Motor neuron (in vitro differentiated cells): ENCODE measurements around the gene KIAA1217. TPM values are rescaled to one million over a fixed set of nuclear protein-coding genes. Genes with fewer than 3 reads are reported as not detected.
A peak's percentile ranks its signal among the peaks of the same experiment; 100 is the strongest.

Source experiments
- ATAC-seq, 8 experiments: fragments of 200-7000 bp; cut with Tn5 transposase; replicated peaks in 6 of 8; 2 replicates each; pipeline ENCODE4 v1.8.0; 2021; ENCODE audit warnings: mild to moderate bottlenecking in 8 of 8, moderate library complexity in 8 of 8
- H3K27ac ChIP-seq, 2 donors: fragments of 250-450 bp; sonication (Bioruptor Pico); 2 replicates each; pipeline ENCODE4 v1.9.0; 2021; ENCODE audit warnings: antibody characterized with exemption in 2 of 2, mild to moderate bottlenecking in 2 of 2, moderate library complexity in 1 of 2
- H3K4me1 ChIP-seq, 2 donors: fragments of 250-450 bp; sonication (Bioruptor Pico); replicated peaks in 1 of 2; 2 replicates each; pipeline ENCODE4 v1.6.1; 2021; ENCODE audit warnings: antibody characterized with exemption in 2 of 2, mild to moderate bottlenecking in 2 of 2, moderate library complexity in 1 of 2
- H3K4me3 ChIP-seq, 5 donors: fragments of 250-450 bp; sonication (Bioruptor Pico); 2 replicates each; pipeline ENCODE4 v1.9.0; 2021; ENCODE audit warnings: antibody characterized with exemption in 5 of 5, mild to moderate bottlenecking in 5 of 5, moderate library complexity in 4 of 5
- WGBS, 10 experiments: fragments of 450-650 bp; shearing (Covaris generic); methylation state at CpG; one replicate each; pipeline ENCODE4 v1.0.0; 2022; 5-methylcytosine and 5-hydroxymethylcytosine counted together
- in situ Hi-C, 9 experiments: fragments of 400-800 bp; cut with MboI; loops; one replicate each; pipeline ENCODE4 v1.15.0; 2021; ENCODE audit warnings: low sequenced_read_pairs in 9 of 9, low pct_unique_long_range_greater_than_20kb in 2 of 9; ENCODE audit not compliant: unreplicated experiment in 9 of 9
- total RNA-seq, 8 experiments: library from RNA; unstranded; fragments of 300-600 nt; gene quantifications; 2 replicates each; pipeline versions ENCODE4 v1.2.3 to v1.2.4, GENCODE V29; 2022

The KIAA1217 gene
- total RNA-seq, 8 experiments from 2014 or later: 0.73 to 29.0 (median 3.1) TPM

GRCh38 chr10:24355056-24355688, 146.2 kb downstream of the KIAA1217 start:
- H3K4me1 ChIP-seq: peaks cover 7 to 17% of the 10 kb centered on the region in 2 donors
- H3K27ac ChIP-seq: no peak overlapping the region
- in situ Hi-C loops: loop anchor here in 3 of 9 experiments (25.0 kb wide), 2 partner anchors 143 to 368 kb away; partner anchors contain the start of gene KIAA1217 (in 2 of the 3)
- no peak for ATAC-seq
- H3K4me3 ChIP-seq: no peak overlapping the region
- WGBS, 10 experiments: 60 to 100% (median 87%) methylated on average over 1 to 2 of the region's 2 CpGs; no CpG with 5 or more reads in 2 of the 10 experiments

GRCh38 chr10:24357344-24358004, 148.5 kb downstream of the KIAA1217 start:
- in situ Hi-C loops: loop anchor here in 3 of 9 experiments (25.0 kb wide), 2 partner anchors 145 to 370 kb away; partner anchors contain the start of gene KIAA1217 (in 2 of the 3)
- Histone ChIP-seq H3K27ac (no peak overlapping the region), H3K4me3 (no peak overlapping the region), H3K4me1 (peaks cover under 1 to 7% of the 10 kb centered on the region in 2 donors)
- peak in 1 of 8 experiments; percentile 89 for ATAC-seq
- WGBS, 10 experiments: 66 to 89% (median 80%) methylated on average over 4 to 7 of the region's 8 CpGs; no CpG with 5 or more reads in 3 of the 10 experiments

DNA sequence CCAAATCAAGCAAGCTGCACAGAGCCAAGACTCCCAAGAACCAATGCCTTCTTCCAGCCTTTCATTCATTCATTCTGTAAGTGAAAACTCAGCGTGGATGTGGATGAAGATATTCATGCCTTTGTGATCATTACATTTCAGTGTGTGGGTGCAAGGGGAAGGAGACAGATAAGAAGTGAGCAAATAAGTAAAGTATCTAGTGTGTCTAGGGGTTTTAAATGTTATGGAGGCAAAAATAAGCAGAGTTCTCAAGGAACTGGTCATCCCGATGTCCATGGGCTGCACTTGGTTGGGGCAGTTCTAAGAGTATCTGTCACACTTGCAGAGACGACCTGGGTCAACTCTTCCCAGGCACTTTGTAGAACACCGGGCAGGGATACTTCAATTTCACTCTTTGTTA, 149.1 kb downstream of the KIAA1217 start:
- Histone ChIP-seq H3K27ac (no peak overlapping the region), H3K4me1 (peaks cover 0 to 2% of the 10 kb centered on the region in 2 donors), H3K4me3 (no peak overlapping the region)
- ATAC-seq: no peak
- in situ Hi-C loops: loop anchor here in 3 of 9 experiments (25.0 kb wide), 2 partner anchors 146 to 371 kb away; partner anchors contain the start of gene KIAA1217 (in 2 of the 3)
- 73 to 100% (median 94%) methylated on average over 1 to 3 of the region's 4 CpGs; no CpG with 5 or more reads in 2 of the 10 experiments for WGBS, 10 experiments

DNA sequence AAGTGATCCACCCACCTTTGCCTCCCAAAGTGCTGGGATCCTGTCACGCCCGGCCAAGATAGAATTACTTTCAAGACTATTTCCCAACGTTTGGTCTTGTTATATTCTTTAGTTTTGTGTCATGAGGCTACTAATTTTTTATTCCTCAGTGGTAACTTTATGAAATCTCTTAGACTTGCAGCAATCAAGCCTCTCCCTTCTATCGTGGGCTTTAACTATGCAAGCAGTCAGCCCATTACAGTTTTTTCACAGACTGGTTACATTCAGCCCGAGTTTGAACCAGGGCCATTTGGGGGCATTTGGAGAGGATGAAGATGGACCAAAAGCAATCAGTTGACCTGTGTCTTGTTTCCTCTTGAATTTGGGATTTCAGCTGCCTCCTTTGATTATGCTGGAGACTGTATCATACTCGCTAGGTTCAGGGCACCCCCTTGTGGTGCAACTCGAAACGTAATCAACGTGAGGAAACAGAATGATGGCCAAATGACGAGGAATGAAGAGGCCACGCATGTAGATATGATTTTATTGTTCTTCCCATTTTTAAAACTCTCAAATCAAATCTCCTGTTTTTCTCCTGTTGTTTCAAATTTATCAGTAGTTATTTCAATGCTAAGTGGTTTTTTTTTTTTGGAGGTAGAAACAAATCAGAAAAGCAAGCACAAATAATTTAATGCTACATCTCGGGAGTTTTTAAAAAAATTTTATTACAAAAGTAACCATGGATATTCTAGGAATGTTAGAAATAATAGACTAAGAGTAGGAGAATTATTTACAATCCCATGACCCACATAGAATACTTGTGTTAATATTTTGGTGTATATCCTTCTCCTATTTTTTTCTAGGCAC, 151.6 kb downstream of the KIAA1217 start:
- peak; percentile 52 to 94 (median 70) for ATAC-seq
- in situ Hi-C loops: loop anchor here in 3 of 9 experiments (25.0 kb wide), 2 partner anchors 148 to 373 kb away; partner anchors contain the start of gene KIAA1217 (in 2 of the 3)
- Histone ChIP-seq H3K4me1 (peaks cover 0 to 2% of the 10 kb centered on the region in 2 donors), H3K27ac (no peak overlapping the region), H3K4me3 (no peak overlapping the region)
- 0 to 48% (median 31%) methylated on average over 2 to 12 of the region's 12 CpGs for WGBS, 10 experiments

DNA sequence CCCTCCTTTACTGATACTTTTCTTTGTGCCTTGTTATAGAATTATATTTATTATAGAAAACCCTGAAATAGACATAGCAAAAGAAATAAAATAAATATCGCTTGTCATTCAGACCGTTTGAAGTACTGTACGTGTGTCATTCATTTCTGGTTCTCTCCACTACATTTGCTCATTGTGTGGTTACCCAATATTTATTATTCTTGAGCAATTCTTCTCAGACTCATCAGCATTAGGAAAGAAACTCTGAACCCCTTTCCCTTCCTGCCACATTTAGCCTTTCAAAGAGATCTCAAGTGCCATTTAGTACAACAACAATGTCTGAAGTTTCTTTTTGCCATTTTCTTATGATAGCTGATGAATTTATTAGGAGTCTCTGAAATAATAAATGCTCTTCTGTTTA, 154.1 kb downstream of the KIAA1217 start:
- in situ Hi-C loops: loop anchor here in 3 of 9 experiments (25.0 kb wide), 2 partner anchors 151 to 376 kb away; partner anchors contain the start of gene KIAA1217 (in 2 of the 3)
- no peaks in the 10 kb centered on the region for H3K4me1 ChIP-seq
- 67 to 100% (median 83%) methylated on average over 2 to 3 of the region's 3 CpGs for WGBS, 10 experiments
- no peak overlapping the region for H3K27ac ChIP-seq
- ATAC-seq: peak in 1 of 8 experiments; percentile 34
- H3K4me3 ChIP-seq: no peak overlapping the region

DNA sequence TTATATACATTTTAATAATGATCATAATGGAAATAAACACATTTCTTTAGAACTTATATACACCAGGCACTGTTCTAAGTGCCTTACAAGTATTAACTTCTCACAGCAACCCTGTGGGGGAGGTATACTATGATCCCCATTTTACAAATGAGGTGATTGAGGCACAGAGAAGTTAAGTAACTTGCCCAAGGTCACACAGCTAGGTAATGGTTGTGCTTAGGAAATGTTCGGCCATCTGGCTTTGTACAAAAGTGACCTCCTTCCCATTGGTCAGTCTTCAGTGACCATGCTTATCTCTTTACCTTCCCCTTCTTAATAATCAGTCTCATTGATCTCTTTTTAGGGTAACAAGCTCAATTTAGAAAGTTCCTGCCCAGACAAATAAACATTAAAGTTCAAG, 158.8 kb downstream of the KIAA1217 start:
- ATAC-seq: no peak
- Histone ChIP-seq H3K27ac (no peak overlapping the region), H3K4me3 (no peak overlapping the region), H3K4me1 (no peaks in the 10 kb centered on the region)
- WGBS, 10 experiments: 40 to 100% (median 100%) methylated on average over 1 of the region's 1 CpG; no CpG with 5 or more reads in 4 of the 10 experiments
- in situ Hi-C loops: loop anchor here in 3 of 9 experiments (25.0 kb wide), 2 partner anchors 155 to 380 kb away; partner anchors contain the start of gene KIAA1217 (in 2 of the 3)

DNA sequence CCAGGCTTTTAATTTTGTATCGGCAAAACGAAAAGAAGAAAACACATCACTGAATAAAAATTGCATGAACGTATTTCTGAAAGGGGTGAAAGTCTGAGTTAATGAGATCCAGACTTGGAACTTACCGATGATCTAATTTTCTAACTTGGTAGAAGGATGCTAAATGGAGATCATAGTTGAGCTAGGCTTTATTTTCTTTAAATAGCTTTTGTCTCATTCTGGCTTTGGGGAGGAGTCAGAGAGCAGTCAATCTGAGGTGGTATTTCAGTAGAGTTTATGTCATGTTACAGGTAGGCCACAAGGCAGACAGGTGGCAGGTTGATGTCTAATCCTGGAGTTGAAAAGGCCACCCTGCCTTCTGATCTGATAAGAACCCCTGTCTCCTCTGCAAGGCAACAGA, 161.9 kb downstream of the KIAA1217 start:
- in situ Hi-C loops: loop anchor here in 3 of 9 experiments (25.0 kb wide), 2 partner anchors 159 to 384 kb away; partner anchors contain the start of gene KIAA1217 (in 2 of the 3)
- Histone ChIP-seq H3K4me3 (no peak overlapping the region), H3K4me1 (no peaks in the 10 kb centered on the region), H3K27ac (no peak overlapping the region)
- WGBS, 10 experiments: 0 to 100% (median 85%) methylated on average over 1 to 4 of the region's 4 CpGs; no CpG with 5 or more reads in 1 of the 10 experiments
- ATAC-seq: no peak

- WGBS, 10 experiments: 38 to 100% (median 81%) methylated on average over 1 to 3 of the region's 3 CpGs
- ATAC-seq: no peak
- in situ Hi-C loops: loop anchor here in 3 of 9 experiments (25.0 kb wide), 2 partner anchors 159 to 384 kb away; partner anchors contain the start of gene KIAA1217 (in 2 of the 3)
These were observed 162.5 kb downstream of the KIAA1217 start for GRCh38 chr10:24371396-24371795.

GRCh38 chr10:24374134-24374915, 165.4 kb downstream of the KIAA1217 start:
- 0 to 97% (median 91%) methylated on average over 1 to 6 of the region's 7 CpGs for WGBS, 10 experiments
- H3K27ac ChIP-seq: no peak overlapping the region
- in situ Hi-C loops: loop anchor here in 3 of 9 experiments (25.0 kb wide), 2 partner anchors 162 to 387 kb away; partner anchors contain the start of gene KIAA1217 (in 2 of the 3)

More at GRCh38 chr10:24371396-24371795, 162.5 kb downstream of the KIAA1217 start:
- H3K27ac ChIP-seq: no peak overlapping the region
- no peaks in the 10 kb centered on the region for H3K4me1 ChIP-seq
- H3K4me3 ChIP-seq: no peak overlapping the region

GRCh38 chr10:24375510-24375909, 166.6 kb downstream of the KIAA1217 start:
- WGBS, 10 experiments: 27 to 96% (median 78%) methylated on average over 2 to 4 of the region's 4 CpGs
- in situ Hi-C loops: loop anchor here in 2 of 9 experiments (25.0 kb wide), 1 partner anchor 137 kb away; no protein-coding TSS in a partner anchor
- ATAC-seq: no peak
- H3K4me1 ChIP-seq: no peaks in the 10 kb centered on the region
- H3K4me3 ChIP-seq: no peak overlapping the region
- H3K27ac ChIP-seq: no peak overlapping the region

More at GRCh38 chr10:24374134-24374915, 165.4 kb downstream of the KIAA1217 start:
- ATAC-seq: peak in 1 of 8 experiments; percentile 62
- no peaks in the 10 kb centered on the region for H3K4me1 ChIP-seq
- no peak overlapping the region for H3K4me3 ChIP-seq

DNA sequence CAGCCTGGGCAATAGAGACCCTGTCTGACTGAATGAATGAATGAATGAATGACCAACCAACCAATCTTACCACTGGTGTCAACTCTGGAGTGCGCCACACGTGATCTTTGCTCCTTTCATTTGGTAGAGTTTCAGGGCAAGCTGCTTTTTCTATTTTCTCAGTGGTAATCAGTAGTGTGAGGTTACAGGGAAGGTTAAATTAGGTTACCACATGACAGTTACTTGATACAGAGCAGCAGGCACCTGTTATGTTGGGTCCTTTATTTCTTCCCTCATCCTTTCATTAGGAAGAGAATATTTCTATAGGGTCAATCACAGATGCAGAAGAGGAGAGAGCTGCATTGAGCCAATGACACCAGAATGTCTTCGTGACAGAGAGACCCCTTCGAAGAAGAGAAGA, 167.8 kb downstream of the KIAA1217 start:
- WGBS, 10 experiments: 100% methylated on average over 1 to 4 of the region's 4 CpGs; no CpG with 5 or more reads in 7 of the 10 experiments
- no peak for ATAC-seq
- no peak overlapping the region for H3K4me3 ChIP-seq
- no peak overlapping the region for H3K27ac ChIP-seq
- in situ Hi-C loops: loop anchor here in 2 of 9 experiments (25.0 kb wide), 1 partner anchor 136 kb away; no protein-coding TSS in a partner anchor
- no peaks in the 10 kb centered on the region for H3K4me1 ChIP-seq
